GM10248 (cell line): Measurements from ENCODE around the gene SOWAHD.
"Not testable (repeated sequence)": the region's sequence is repeated elsewhere in the genome, so short reads cannot be mapped to it uniquely, and the experiment has no call there.

Source experiments
- CTCF ChIA-PET: fragments of 300-600 bp; sonication (Branson Sonifier 250); formaldehyde crosslinking; extraction: SDS; loops from one replicate; lab custom pipeline; 2021; ENCODE audit warnings: antibody characterized with exemption; lab: Yijun Ruan, JAX
- POLR2A ChIA-PET: fragments of 350-650 bp; sonication (Branson Sonifier 250); formaldehyde crosslinking; extraction: SDS; loops from one replicate; lab custom pipeline; 2020; ENCODE audit warnings: antibody characterized with exemption; lab: Yijun Ruan, JAX
- DNase-seq: peaks from one replicate; pipeline ENCODE4 v3.0.0; 2012; ENCODE audit errors: extremely low spot score
- TF ChIP-seq, protein P1 (sequence below): IDR thresholded peaks from 2 replicates; pipeline ENCODE4 v1.5.1; 2012; ENCODE audit warnings: mild to moderate bottlenecking, low read depth; ENCODE audit errors: extremely low read depth, missing control alignments, control extremely low read depth

The SOWAHD gene

DNA sequence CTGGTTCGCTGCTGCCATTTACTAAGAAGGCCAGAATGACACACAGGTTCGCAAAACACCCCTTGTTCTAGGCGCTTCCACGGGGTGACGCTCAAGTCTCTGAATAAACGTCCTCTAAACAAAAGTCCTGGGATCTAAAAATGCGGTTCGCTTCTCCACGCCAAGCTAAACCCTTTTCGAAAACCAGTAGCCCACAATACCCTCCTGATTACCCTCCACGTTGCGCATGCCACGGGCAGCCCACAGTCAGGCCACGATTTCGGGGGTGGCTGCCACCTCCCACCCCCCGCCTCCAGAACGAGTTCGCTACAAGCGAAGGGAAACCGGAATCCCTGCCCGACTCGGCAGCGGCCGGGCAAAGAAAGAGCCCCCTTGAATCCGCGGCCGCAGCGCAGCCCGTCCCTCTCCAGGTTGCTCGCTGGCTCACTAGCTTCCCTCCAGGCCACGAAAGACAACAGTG, 32.6 kb downstream of the SOWAHD start:
- POLR2A ChIA-PET = interaction anchor here (0.7 to 1.9 kb wide), 22 partner anchors 10 to 313 kb away, joined by 3 to 27 read pairs (median 5); partner anchors contain the start of genes NDUFA1, NKRF, RNF113A and SOWAHD
- CTCF ChIA-PET = interaction anchor here (1.0 to 1.1 kb wide), 3 partner anchors 31 to 308 kb away, joined by 3 read pairs; no protein-coding TSS in a partner anchor
- DNase-seq = no peak
- TF ChIP-seq, protein P1, sequence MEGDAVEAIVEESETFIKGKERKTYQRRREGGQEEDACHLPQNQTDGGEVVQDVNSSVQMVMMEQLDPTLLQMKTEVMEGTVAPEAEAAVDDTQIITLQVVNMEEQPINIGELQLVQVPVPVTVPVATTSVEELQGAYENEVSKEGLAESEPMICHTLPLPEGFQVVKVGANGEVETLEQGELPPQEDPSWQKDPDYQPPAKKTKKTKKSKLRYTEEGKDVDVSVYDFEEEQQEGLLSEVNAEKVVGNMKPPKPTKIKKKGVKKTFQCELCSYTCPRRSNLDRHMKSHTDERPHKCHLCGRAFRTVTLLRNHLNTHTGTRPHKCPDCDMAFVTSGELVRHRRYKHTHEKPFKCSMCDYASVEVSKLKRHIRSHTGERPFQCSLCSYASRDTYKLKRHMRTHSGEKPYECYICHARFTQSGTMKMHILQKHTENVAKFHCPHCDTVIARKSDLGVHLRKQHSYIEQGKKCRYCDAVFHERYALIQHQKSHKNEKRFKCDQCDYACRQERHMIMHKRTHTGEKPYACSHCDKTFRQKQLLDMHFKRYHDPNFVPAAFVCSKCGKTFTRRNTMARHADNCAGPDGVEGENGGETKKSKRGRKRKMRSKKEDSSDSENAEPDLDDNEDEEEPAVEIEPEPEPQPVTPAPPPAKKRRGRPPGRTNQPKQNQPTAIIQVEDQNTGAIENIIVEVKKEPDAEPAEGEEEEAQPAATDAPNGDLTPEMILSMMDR = peak; percentile 19

DNA sequence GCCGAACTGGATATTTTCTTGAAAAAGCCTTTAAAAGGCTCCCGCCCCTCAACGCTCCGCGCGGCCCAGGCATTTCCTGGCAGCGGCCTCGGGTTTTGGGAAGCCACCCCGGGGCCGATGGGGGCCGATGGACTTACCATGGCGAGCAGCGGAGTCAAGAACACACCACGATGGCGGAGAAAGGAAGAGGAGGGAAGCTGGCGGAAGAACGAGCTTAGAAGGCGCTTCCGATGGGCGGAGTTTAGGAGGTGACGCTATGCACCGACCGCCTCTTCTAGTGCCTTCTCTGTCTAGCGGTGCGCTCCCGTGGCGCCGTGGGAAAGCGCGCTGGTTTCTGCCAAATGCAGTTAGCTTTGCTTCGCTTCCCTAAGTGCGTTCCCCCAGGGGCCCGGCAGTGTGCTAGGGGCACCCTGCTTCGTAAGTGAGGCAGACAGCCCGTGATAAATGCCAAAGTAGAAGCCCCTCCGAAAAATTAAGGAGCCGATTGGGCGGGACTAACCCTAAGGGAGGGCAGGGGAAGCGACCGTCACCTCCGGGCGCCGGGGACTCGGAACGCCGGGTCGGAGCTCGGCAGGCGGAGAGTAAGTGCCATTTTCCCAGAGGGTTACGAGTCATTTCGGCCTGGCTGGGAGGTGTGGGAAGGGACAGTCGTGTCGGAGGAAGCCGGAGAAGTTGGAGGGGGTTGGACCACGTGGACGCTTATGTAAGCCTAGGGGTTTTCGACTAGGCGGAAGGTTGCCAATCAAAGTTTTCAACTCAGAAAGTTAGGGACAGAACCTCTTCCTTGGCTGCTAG, 33.2 kb downstream of the SOWAHD start, which contains the start of gene RPL39:
Gene RPL39, minus strand, starts transcription at position 194 of the 795 bp plus-strand sequence. Its CDS starts 54 bp downstream, at position 140.
- peak; percentile 80 for DNase-seq
- ChIA-PET CTCF (interaction anchor here (0.7 to 1.9 kb wide), 8 partner anchors 11 to 322 kb away, joined by 3 to 4 read pairs (median 3); no protein-coding TSS in a partner anchor), POLR2A (interaction anchor here (0.5 to 1.9 kb wide), 30 partner anchors 11 to 324 kb away, joined by 3 to 27 read pairs (median 4); partner anchors contain the start of genes NDUFA1, NKRF, RNF113A and SEPTIN6)
- TF ChIP-seq, protein P1 = no peak

DNA sequence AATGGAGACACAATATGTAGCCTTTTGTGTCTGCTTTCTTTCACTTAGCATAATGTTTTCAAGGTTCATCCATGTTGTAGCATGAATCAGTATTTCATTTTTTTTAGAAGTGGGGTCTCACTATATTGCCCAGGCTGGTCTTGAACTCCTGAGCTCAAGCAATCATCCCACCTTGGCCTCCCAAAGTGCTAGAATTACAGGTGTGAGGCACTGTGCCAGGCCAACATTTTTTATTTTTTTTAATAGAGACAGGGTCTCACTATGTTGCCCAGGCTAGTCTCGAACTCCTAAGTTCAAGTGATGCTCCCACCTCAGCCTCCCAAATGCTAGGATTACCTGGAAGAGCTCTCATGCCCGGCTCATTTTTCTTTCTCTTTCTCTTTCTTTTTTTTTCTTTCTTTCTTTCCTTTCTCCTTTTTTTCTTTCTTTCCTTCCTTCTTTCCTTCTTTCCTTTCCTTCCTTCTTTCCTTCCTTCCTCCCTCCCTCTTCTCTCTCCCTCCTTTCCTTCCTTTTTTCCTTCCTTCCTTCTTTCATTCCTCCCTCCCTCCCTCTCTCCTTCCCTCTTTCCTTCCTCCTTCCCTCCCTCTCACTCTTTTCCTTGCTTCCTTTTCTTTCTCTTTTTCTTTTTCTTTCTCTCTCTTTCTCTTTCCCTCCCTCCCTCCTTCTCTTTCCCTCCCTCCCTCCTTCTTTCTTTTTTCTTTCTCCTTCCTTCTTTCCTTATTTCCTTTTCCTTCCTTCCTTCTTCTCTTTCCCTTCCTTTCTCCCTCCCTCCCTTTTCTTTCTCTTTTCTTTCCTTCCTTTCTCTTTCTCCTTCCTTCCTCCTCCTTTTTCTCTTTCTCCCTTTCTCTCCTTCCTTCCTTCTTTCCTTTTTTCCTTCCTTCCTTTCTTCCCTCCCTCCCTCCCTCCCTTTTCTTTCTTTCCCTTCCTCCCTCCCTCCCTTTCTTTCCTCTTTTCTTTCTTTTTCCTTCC, 43.1 kb downstream of the SOWAHD start:
- CTCF ChIA-PET = no interaction called here
- POLR2A ChIA-PET = interaction anchor here (0.6 kb wide), 1 partner anchor 251 kb away, joined by 3 read pairs; no protein-coding TSS in a partner anchor

DNA sequence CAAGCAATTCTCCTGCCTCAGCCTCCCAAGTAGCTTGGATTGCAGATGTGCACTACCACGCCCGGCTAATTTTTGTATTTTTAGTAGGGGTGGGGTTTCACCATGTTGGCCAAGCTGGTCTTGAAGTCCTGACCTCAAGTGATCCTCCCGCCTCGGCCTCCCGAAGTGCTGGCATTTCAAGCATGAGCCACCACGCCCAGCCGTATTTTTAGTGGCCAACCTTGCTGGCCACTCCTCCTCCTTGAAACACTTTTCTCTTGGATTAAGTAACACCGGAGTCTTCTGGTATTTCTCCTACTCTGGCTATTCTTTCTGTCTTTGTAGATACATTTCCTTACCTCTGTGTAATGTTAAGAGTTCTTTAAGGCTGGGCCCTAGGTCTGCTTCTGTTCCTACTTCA, 44.2 kb downstream of the SOWAHD start:
- TF ChIP-seq, protein P1 = no peak
- no peak for DNase-seq
- CTCF ChIA-PET = no interaction called here
- POLR2A ChIA-PET = interaction anchor here (0.6 kb wide), 1 partner anchor 252 kb away, joined by 3 read pairs; no protein-coding TSS in a partner anchor

More for the DNA sequence above, 43.1 kb downstream of the SOWAHD start:
- DNase-seq = no peak
- TF ChIP-seq, protein P1 = no peak

DNA sequence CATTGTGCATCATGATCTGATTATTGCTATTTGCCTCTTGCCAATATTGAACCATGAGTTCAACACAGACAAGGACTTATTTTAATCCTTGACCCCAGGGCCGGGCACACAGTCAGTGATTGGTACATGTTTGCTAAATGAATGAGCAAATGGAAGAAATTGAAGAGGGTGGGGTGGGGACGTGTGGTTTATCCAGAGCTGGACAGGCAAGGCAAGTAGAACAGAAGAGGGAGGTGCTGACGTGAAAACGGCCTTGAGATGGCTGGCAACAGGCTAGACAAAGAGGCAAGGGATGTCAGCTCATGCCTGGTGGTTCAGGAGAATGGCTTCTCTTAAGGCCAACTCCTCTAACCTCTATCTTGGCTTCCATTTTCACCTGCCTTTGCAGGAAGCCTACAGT, 50.1 kb downstream of the SOWAHD start:
- CTCF ChIA-PET, POLR2A ChIA-PET, DNase-seq: not testable (repeated sequence)

DNA sequence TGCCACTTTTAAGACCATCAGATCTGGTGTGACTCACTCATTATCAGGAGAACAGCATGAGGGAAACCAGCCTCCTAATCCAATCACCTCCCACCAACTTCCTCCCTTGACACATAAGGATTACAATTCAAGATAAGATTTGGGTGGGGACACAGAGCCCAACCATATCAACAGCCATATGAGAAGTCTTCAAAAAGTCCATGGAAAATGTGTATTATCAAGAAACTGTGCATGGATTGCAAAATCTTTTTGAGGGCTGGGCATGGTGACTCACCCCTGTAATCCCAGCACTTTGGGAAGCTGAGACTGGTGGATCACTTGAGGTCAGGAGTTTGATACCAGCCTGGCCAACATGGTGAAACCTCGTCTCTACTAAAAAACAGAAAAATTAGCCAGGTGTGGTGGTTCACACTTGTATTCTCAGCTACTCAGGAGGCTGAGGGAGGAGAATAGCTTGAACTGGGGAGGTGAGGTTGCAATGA, 50.8 kb downstream of the SOWAHD start:
- TF ChIP-seq, protein P1 = no peak
- ChIA-PET POLR2A (interaction anchor here (1.5 kb wide), 1 partner anchor 18 kb away, joined by 5 read pairs; the partner anchor contains the start of gene RPL39), CTCF (no interaction called here)
- no peak for DNase-seq
